Liver (tissue), 3 donors: ENCODE results near the gene KIF12.

Experiments
- CTCF ChIP-seq: fragments of 150-350 bp; IDR thresholded peaks from 2 replicates; pipeline ENCODE4 v1.5.1; 2017; ENCODE audit warnings: improper control_type of control experiment, low read depth, low read length; ENCODE audit not compliant: missing input control
- EGR1 ChIP-seq, 2 donors: IDR thresholded peaks; 2 replicates each; pipeline ENCODE4 v1.6.1; 2016 to 2018; ENCODE audit warnings: antibody characterized with exemption in 2 of 2, low read depth in 2 of 2
- JUND ChIP-seq, 2 donors: IDR thresholded peaks; 2 replicates each; pipeline ENCODE4 v1.6.1; 2016; ENCODE audit warnings: antibody characterized with exemption in 2 of 2
- MAX ChIP-seq: IDR thresholded peaks from 2 replicates; pipeline ENCODE4 v1.6.1; 2016; ENCODE audit warnings: antibody characterized with exemption
- RAD21 ChIP-seq, 2 donors: IDR thresholded peaks; 2 replicates each; pipeline ENCODE4 v1.6.1; 2016; ENCODE audit warnings: antibody characterized with exemption in 2 of 2, mild to moderate bottlenecking in 2 of 2
- REST ChIP-seq: IDR thresholded peaks from 2 replicates; pipeline ENCODE4 v1.6.1; 2016; ENCODE audit warnings: antibody characterized with exemption, mild to moderate bottlenecking
- SP1 ChIP-seq: IDR thresholded peaks from 2 replicates; pipeline ENCODE4 v1.6.1; 2018; ENCODE audit warnings: antibody characterized with exemption, mild to moderate bottlenecking
- YY1 ChIP-seq: IDR thresholded peaks from 2 replicates; pipeline ENCODE4 v1.6.1; 2016; ENCODE audit warnings: antibody characterized with exemption, mild to moderate bottlenecking
- ZBTB33 ChIP-seq: IDR thresholded peaks from 2 replicates; pipeline ENCODE4 v1.6.1; 2016; ENCODE audit warnings: antibody characterized with exemption
- donor health status: healthy.
- donor health status: healthy.

GRCh38 chr9:114069476-114070187 lies 29.5 kb downstream of the KIF12 start:
- TF ChIP-seq MAX: no peak
- no peak for TF ChIP-seq CTCF
- TF ChIP-seq REST: no peak
- no peak for TF ChIP-seq ZBTB33
- no peak for TF ChIP-seq EGR1 (IDR thresholded peaks at IDR 0.05; ENCODE audit: low read depth in 2 of 2)
- TF ChIP-seq SP1: no peak
- TF ChIP-seq YY1: no peak
- no peak for TF ChIP-seq JUND (IDR thresholded peaks at IDR 0.05)
- no peak for TF ChIP-seq RAD21 (IDR thresholded peaks at IDR 0.05)
